HepG2 (cell line): Measurements from ENCODE around the gene PRR36. TPM values are rescaled to one million over a fixed set of nuclear protein-coding genes. Genes with fewer than 3 reads are reported as not detected.
A peak's percentile ranks its signal among the peaks of the same experiment; 100 is the strongest.

Source experiments
- ARID4A ChIP-seq: sonication (generic); formaldehyde crosslinking; IDR thresholded peaks from 2 replicates; pipeline ENCODE4 v1.5.0; 2020; ENCODE audit warnings: mild to moderate bottlenecking, missing genetic modification reagents, borderline replicate concordance
- BORCS8-MEF2B ChIP-seq: sonication (generic); formaldehyde crosslinking; IDR thresholded peaks from 2 replicates; pipeline ENCODE4 v1.8.0; 2022; ENCODE audit warnings: mild to moderate bottlenecking, missing genetic modification reagents
- FOXK1 ChIP-seq: sonication (generic); formaldehyde crosslinking; IDR thresholded peaks from 2 replicates; pipeline ENCODE4 v1.4.0; 2020; ENCODE audit warnings: low read depth, missing genetic modification reagents, borderline replicate concordance
- GFI1 ChIP-seq: sonication (generic); formaldehyde crosslinking; IDR thresholded peaks from 2 replicates; pipeline ENCODE4 v1.5.0; 2020; ENCODE audit warnings: missing genetic modification reagents, mild to moderate bottlenecking, borderline replicate concordance
- KDM5B ChIP-seq: sonication (generic); formaldehyde crosslinking; IDR thresholded peaks from 2 replicates; pipeline ENCODE4 v1.4.0; 2020; ENCODE audit warnings: missing genetic modification reagents, mild to moderate bottlenecking, borderline replicate concordance
- KDM6A ChIP-seq: IDR thresholded peaks from 2 replicates; pipeline ENCODE4 v1.6.1; 2016; ENCODE audit warnings: low read depth
- KLF11 ChIP-seq: IDR thresholded peaks from 2 replicates; pipeline ENCODE4 v1.6.1; 2016; ENCODE audit warnings: missing compliant biosample characterization
- MED13 ChIP-seq: sonication (generic); formaldehyde crosslinking; IDR thresholded peaks from 2 replicates; pipeline ENCODE4 v1.5.0; 2020; ENCODE audit warnings: missing genetic modification reagents
- NFKB2 ChIP-seq: sonication (generic); formaldehyde crosslinking; IDR thresholded peaks from 2 replicates; pipeline ENCODE4 v1.4.0; 2020; ENCODE audit warnings: missing genetic modification reagents, borderline replicate concordance
- NFYB ChIP-seq: sonication (generic); formaldehyde crosslinking; IDR thresholded peaks from 2 replicates; pipeline ENCODE4 v1.4.0; 2020; ENCODE audit warnings: missing genetic modification reagents
- PCBP2 ChIP-seq: fragments of 200-400 bp; formaldehyde crosslinking; optimal IDR thresholded peaks from 2 replicates; pipeline ENCODE3; 2018; ENCODE audit warnings: low read length, low read depth; ENCODE audit not compliant: poor library complexity, severe bottlenecking
- RARA ChIP-seq: IDR thresholded peaks from 2 replicates; pipeline ENCODE4 v1.6.1; 2016; ENCODE audit warnings: missing genetic modification reagents, missing compliant biosample characterization
- RELA ChIP-seq: sonication (generic); formaldehyde crosslinking; IDR thresholded peaks from 2 replicates; pipeline ENCODE4 v1.4.0; 2020; ENCODE audit warnings: missing genetic modification reagents
- SNAPC5 ChIP-seq: sonication (generic); formaldehyde crosslinking; IDR thresholded peaks from 2 replicates; pipeline ENCODE4 v1.8.1; 2023; ENCODE audit warnings: mild to moderate bottlenecking, missing genetic modification reagents, borderline replicate concordance
- STAG1 ChIP-seq: sonication (generic); formaldehyde crosslinking; IDR thresholded peaks from 2 replicates; pipeline ENCODE4 v1.4.0; 2020; ENCODE audit warnings: missing genetic modification reagents
- ZFP90 ChIP-seq: sonication (generic); formaldehyde crosslinking; IDR thresholded peaks from 2 replicates; pipeline ENCODE4 v1.8.0; 2022; ENCODE audit warnings: missing genetic modification reagents, mild to moderate bottlenecking, inconsistent platforms, borderline replicate concordance
- ZNF274 ChIP-seq: sonication (generic); formaldehyde crosslinking; IDR thresholded peaks from 2 replicates; pipeline ENCODE4 v1.5.1; 2020; ENCODE audit warnings: mild to moderate bottlenecking, missing genetic modification reagents
- ZNF3 ChIP-seq: IDR thresholded peaks from 2 replicates; pipeline ENCODE4 v1.7.0; 2017; ENCODE audit warnings: inconsistent platforms
- ZNF33B ChIP-seq: sonication (generic); formaldehyde crosslinking; IDR thresholded peaks from 2 replicates; pipeline ENCODE4 v1.5.1; 2020; ENCODE audit warnings: mild to moderate bottlenecking, missing genetic modification reagents
- ZNF704 ChIP-seq: sonication (generic); formaldehyde crosslinking; IDR thresholded peaks from 2 replicates; pipeline ENCODE4 v1.8.1; 2023; ENCODE audit warnings: mild to moderate bottlenecking, inconsistent platforms, moderate library complexity, missing genetic modification reagents, borderline replicate concordance
- ZNF777 ChIP-seq: sonication (generic); formaldehyde crosslinking; IDR thresholded peaks from 2 replicates; pipeline ENCODE4 v1.4.0; 2020; ENCODE audit warnings: missing genetic modification reagents
- polyA plus RNA-seq, 8 experiments: library from polyadenylated mRNA; depleted of rRNA in 3 of 8; stranded (reverse) in 7 of 8; unstranded in 1 of 8; fragments of >200 nt; fragmentation: Illumina TruSeq in 4 of 8; extraction: Trizol in 4 of 8; gene quantifications; 2 replicates each; pipeline versions ENCODE4 v1.2.1 to v1.2.3, GENCODE V29; 2011 to 2016; ENCODE audit warnings: low read depth in 4 of 8, missing spikeins in 1 of 8, mixed read lengths in 1 of 8; ENCODE audit not compliant: insufficient read depth in 1 of 8
- total RNA-seq, 5 experiments: library from RNA; depleted of rRNA; stranded (reverse); fragments of >200 nt; fragmentation: Illumina TruSeq; extraction: Trizol; gene quantifications; 2 replicates each; pipeline ENCODE4 v1.2.3, GENCODE V29; 2016; ENCODE audit warnings: low read depth in 1 of 5
- TF ChIP-seq, protein P1 (sequence below): sonication (generic); formaldehyde crosslinking; IDR thresholded peaks from 2 replicates; pipeline ENCODE4 v1.5.0; 2020; ENCODE audit warnings: mild to moderate bottlenecking, missing genetic modification reagents, borderline replicate concordance

PRR36 gene
- total and polyA plus RNA-seq, 2 of the 13 experiments (the other 11 are each of a cell fraction or from before 2014, with no cell fraction given) = 0.07 to 0.17 TPM

DNA sequence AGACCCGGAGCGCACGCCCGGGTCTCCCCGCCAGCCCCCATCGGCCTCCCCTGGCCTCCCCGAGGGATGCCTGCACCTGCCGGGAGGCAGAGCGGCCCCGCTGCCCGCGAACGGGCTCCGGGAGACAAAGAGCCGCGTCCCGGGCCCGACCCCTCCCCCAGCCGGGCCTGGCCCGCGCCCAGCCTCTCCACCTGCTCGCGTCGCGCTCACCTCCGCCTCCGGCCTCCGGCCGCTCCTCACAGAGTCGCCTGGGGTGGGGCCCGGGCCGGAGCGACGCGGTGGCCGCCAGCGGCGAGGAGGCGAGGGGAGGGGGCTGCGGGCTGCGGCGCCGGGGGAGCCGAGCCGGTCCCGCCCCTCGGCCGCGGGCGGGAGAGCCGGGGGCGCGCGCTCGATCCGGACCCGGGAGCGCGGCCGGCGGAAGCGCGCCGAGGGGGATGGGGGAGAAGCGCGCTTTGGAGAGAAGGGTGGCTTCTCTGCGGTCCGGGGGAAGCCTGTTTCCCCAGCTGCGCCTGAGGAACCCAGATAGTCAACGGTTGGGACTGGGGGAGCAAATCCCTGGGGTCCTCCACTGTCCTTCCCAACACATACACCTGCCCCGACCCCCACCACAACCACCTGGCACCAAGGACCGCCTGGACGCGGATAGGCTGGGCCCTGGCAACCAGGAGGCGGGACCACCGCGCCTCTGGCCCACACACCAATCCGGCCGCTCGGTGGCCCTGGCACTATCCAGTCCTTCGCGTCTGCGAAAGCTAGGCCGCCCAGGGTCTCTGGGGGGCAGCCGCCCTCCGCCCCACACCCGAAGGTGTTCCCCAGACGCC lies at the start of gene PRR36 (continued):
- no peak for TF ChIP-seq ZNF704
- no peak for TF ChIP-seq MED13
- TF ChIP-seq ARID4A (CRISPR knock-in tag) = peak; percentile 21; the same call in 1 of the 2 replicates
- 0 out of 2 replicates have a peak, but pooled peaks have one; percentile 21 for TF ChIP-seq ZFP90
- TF ChIP-seq PCBP2 = no peak
- TF ChIP-seq NFYB (CRISPR knock-in tag) = peak; percentile 85
- TF ChIP-seq, protein P1, sequence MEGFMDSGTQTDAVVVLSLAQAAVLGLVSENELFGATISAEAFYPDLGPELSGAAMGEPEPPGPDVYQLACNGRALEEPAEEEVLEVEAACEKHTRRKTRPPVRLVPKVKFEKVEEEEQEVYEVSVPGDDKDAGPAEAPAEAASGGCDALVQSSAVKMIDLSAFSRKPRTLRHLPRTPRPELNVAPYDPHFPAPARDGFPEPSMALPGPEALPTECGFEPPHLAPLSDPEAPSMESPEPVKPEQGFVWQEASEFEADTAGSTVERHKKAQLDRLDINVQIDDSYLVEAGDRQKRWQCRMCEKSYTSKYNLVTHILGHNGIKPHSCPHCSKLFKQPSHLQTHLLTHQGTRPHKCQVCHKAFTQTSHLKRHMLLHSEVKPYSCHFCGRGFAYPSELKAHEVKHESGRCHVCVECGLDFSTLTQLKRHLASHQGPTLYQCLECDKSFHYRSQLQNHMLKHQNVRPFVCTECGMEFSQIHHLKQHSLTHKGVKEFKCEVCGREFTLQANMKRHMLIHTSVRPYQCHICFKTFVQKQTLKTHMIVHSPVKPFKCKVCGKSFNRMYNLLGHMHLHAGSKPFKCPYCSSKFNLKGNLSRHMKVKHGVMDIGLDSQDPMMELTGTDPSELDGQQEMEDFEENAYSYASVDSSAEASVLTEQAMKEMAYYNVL (CRISPR knock-in tag) = no peak
- no peak for TF ChIP-seq SNAPC5
- no peak for TF ChIP-seq KDM6A
- no peak for TF ChIP-seq NFKB2
- TF ChIP-seq ZNF274 (CRISPR knock-in tag) = no peak
- no peak for TF ChIP-seq RARA (CRISPR knock-in tag)
- TF ChIP-seq RELA (CRISPR knock-in tag) = no peak
- no peak for TF ChIP-seq FOXK1
- no peak for TF ChIP-seq STAG1 (CRISPR knock-in tag)
- 0 out of 2 replicates have a peak, but pooled peaks have one; percentile 36 for TF ChIP-seq ZNF777 (CRISPR knock-in tag)
- TF ChIP-seq KDM5B = peak; percentile 34; the same call in 1 of the 2 replicates
- TF ChIP-seq GFI1 = no peak
- no peak for TF ChIP-seq ZNF3 (CRISPR knock-in tag)
- TF ChIP-seq BORCS8-MEF2B (CRISPR knock-in tag) = no peak
- no peak for TF ChIP-seq KLF11 (CRISPR knock-in tag)
- TF ChIP-seq ZNF33B (CRISPR knock-in tag) = no peak
